IPS-18c (cell line): Measurements from ENCODE around the gene HOXC11.

Source experiments
- H3K4me3 ChIP-seq: 2 replicates; pipeline ENCODE4 v1.7.0; 2013; ENCODE audit warnings: low read depth, mild to moderate bottlenecking, low read length, moderate library complexity; ENCODE audit not compliant: insufficient read depth
- H3K9me3 ChIP-seq: one replicate; pipeline ENCODE4 v1.6.1; 2013; ENCODE audit warnings: mild to moderate bottlenecking, low read length, moderate library complexity; ENCODE audit not compliant: control insufficient read depth, insufficient read depth

The HOXC11 gene

DNA sequence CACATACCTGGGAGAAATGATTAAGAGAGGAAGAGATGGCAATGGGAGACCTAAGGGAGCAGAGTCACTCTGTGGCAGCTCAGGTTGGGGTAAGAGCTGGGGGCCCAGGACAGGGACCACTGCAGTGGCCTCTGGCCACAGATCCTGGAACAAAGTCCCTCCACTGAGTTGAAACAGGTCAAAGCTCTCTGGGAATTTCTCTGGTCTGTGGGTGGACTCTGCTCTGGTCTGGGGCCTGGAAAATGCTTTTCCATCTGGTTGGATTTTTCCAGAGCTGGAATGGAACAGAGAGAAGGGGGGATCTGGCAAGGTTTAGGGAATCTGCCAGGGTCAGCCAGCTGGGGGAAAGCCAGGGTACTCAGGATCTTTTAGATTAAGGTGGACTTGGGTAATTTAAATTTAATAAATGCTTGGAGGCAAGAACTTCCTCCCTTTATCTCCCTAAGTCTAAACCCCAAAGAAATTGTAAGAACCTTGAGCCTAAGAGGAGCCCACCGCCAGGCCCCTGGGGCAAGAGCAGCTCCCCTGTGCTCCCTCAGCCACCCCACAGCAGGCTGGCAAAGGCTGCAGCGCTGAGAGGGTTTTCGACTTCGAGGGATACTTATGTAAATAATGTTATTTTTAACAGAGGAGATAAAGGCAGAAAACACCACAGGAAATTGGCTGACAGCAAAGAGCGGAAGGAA is 15.8 kb downstream of the HOXC11 start:
- Histone ChIP-seq H3K9me3 (peaks cover 4% of the 10 kb centered on the region), H3K4me3 (no peak overlapping the region)

DNA sequence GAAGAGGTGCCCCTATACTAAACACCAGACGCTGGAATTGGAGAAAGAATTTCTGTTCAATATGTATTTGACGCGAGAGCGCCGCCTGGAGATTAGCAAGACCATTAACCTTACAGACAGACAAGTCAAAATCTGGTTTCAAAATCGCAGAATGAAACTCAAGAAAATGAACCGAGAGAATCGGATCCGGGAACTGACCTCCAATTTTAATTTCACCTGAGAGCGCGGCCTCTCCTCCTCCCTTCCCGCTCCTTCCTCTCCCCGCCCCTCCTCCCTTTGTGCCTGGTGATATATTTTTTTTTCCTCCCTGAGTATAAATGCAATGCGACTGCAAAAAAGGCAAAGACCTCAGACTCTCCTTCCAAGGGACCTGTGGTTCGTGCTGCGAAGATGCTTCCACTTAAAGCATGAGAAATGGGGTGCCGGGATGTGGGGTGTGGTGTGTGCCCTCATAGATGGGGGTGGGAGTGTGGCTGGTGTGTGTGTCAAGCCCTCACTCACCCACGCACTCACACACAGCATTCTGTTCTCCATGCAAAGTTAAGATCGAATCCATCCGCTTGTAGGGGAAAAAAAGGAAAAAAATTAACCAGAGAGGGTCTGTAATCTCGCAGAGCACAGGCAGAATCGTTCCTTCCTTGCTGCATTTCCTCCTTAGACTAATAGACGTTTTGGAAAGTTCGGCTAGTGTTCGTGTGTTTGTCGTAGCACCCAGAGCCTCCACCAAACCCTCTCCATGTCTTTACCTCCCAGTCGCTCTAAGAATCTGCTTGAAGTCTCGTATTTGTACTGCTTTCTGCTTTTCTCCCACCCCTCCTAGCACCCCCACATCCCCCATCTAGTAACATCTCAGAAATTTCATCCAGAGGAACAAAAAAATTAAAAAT is 16.5 kb downstream of the HOXC11 start:
- no peak overlapping the region for H3K4me3 ChIP-seq
- H3K9me3 ChIP-seq, result peaks cover 7% of the 10 kb centered on the region

DNA sequence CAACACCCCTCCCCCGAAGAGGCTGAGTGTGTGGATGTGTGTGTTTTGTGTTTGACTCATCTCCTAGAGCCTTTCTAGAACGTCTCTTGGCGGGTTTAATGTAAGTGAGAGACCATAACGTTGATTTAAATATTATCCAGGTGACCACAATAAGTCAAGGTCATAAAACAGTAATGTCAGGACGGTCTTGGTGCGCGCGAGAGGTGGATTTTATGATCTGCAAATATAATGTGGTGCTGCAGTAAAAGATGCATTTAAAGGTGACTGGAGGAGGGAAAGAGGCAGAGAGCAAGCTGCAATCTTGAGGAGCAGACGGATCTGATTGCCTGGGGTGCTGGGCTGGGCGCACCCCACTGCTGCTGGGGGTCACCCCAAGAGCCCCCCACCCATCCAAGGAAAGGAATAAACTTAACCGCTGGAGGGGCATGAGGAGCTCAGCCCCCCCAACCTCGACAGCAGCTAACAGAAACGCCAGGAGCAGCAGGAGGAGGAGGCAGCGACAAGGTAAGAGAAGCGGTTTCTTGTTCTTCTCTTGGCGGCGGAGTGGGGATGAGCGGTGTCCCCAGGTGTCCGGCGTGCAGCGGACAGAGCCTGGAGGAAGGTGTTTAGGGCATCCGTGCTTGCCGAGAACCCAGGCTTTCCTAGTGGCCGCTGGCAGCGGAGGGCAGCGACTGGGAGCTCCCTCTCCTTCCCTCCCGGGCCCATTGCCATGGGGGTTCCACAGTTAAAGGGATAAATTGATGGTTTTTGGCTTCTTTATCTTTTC is 17.6 kb downstream of the HOXC11 start:
- H3K9me3 ChIP-seq, result peaks cover 3% of the 10 kb centered on the region

DNA sequence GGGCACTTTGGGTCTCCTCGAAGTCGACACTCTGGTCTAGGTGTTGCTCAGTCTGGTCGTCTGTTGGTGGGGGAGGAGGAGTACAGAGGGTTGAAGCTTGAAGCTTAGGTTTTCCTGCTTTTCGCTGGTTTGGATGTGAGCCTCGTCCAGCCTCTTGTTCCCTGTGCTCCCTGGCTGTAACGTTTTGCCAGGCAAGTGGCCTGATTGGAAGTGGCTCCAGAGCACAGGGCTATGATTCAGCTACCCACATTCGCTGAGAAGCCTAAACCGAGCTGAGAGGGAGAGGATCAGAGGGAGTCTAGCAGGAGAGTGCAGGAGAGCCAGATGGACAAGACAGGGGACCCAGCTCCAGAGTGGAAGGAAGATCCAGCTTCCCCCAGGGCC is 18.1 kb downstream of the HOXC11 start:
- Histone ChIP-seq H3K9me3 (peaks cover 3% of the 10 kb centered on the region), H3K4me3 (no peak overlapping the region)

More for the DNA sequence above, 17.6 kb downstream of the HOXC11 start:
- H3K4me3 ChIP-seq, result no peak overlapping the region

DNA sequence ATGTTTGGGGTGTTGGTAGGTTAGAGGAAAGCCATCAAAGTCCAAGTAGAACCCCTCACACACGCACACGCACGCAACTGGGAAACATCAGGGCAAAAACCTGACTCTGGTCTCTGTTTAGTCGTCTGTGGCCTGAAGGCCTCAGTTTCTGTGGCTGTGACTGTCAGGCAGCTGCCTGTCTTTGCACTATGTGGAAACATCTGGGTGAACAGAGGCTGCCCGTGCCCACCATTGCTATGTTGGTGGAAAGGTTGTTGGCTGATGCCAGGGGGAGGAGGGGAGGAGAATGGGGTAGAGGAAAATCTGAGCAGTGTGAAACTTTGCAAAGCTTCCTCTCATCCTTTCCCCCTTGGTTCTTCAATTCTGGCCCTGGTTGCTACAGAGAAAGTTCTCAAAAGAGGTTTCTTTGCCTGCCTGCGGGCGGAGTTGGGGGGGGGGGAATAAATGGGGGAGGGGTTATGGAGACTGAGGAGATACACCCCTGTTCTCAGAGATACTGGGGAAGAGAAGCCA is 19.5 kb downstream of the HOXC11 start:
- peaks cover 3% of the 10 kb centered on the region for H3K9me3 ChIP-seq

DNA sequence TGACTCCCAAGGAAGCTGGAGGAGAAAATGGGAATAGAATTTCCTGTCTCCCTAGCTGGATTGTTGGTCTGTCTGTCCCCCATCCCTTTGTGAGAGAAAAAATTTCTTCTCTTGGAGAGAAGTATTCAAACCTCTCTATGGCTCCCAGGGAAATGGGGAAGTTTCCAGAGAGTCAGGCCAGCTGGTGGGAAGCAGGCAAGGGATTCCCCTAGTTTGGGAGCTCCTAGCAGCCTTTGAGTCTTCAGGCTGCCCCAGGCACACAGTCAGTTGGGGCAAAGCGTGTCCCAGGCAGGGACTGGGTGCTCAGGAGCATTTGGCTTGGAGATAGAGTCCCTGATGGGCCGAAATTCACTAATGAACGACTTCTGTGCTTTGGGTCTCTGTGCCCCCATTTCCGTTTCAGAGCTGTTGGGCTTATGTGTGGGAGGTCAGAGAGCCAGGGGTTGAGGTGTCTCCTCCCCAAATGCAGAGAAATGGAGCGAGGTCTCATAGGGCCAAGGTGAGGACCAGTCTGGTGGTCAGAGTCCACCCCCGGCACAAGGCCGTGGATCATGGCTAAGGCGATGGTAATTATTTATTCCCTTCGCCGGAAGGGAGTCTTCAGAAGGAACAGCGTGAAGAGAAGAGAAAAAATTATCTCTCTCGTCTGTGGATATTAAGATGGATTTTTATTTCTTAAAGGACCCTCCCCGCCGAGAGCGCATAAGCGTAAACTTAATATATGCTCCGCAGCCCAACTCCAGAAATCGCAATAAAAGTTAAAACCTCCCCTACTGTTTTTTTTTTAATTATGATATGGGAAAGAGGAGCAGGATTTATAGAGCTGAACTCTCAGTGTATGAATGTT is 20.5 kb downstream of the HOXC11 start:
- H3K9me3 ChIP-seq, result peaks cover 3% of the 10 kb centered on the region
- H3K4me3 ChIP-seq, result no peak overlapping the region

More for the DNA sequence above, 19.5 kb downstream of the HOXC11 start:
- no peak overlapping the region for H3K4me3 ChIP-seq

DNA sequence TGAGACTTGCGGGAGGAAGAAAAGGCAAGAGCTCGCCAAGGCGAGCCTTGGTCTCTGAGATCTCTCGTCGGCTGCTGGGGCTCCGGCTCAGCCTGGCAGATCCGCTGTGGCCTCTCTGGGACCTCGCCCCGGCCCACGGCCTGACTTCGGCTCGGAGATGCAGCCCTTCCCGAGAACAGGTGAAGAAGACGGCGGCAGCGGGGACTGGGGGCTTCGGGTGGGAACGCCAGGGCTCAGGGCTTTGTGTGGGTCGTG is 21.0 kb downstream of the HOXC11 start:
- Histone ChIP-seq H3K4me3 (no peak overlapping the region), H3K9me3 (peaks cover 3% of the 10 kb centered on the region)

DNA sequence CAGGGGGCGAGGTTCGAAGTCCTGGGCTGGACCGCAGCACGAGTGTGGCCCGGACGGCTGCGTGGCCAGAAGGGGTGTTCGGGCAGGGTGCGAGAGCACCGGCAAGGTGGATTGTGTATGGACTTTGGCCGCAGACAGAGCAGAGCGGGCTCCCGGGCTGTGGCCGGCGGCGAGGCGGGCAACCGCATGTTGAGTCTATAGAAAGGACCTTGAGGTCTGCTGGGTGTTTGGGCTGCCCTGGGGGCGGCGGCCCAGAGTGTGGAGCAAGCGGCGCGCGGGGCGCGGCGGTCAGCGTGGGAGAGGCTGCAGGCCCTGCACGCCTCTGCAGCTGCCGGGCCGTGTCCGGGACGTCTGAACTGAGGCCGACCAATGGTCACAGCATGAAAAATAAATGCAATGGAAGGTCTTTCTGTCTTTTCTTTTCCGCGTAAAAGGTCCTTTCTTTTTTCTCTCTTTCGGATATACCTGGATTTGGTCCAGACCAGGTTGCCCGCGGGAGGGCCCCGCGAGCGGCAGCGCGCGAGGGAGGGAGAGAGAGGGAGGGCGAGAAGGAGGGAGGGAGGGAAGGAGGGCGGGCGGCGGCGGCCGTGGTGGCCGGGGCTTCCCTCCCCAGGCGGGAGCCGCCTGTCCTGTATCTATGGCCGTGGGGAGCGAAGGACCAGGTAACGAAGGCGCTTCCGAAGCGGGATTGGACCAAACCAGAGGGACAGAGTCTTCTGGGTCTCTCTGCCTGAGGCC is 21.5 kb downstream of the HOXC11 start:
- peaks cover 3% of the 10 kb centered on the region for H3K9me3 ChIP-seq
- no peak overlapping the region for H3K4me3 ChIP-seq

DNA sequence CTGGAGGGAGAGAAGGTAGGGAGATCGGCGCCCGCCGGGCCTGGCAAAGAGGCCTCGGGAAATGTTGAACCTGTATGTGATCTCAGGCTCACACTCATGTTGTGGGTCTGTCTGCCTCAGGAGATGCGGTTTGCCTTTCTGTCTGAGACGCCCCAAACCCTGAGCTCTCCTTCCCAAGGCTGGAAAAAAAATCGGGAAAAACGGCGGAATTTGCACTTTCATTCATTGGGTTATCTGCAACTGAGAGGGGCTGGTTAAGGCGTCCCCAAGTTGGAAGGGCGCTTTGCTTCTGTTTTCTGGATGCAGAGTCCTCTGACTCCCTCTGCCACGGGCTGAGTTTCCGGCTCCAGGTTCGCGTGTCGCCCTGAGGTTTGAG is 22.1 kb downstream of the HOXC11 start:
- H3K4me3 ChIP-seq, result no peak overlapping the region
- H3K9me3 ChIP-seq, result peaks cover 3% of the 10 kb centered on the region

DNA sequence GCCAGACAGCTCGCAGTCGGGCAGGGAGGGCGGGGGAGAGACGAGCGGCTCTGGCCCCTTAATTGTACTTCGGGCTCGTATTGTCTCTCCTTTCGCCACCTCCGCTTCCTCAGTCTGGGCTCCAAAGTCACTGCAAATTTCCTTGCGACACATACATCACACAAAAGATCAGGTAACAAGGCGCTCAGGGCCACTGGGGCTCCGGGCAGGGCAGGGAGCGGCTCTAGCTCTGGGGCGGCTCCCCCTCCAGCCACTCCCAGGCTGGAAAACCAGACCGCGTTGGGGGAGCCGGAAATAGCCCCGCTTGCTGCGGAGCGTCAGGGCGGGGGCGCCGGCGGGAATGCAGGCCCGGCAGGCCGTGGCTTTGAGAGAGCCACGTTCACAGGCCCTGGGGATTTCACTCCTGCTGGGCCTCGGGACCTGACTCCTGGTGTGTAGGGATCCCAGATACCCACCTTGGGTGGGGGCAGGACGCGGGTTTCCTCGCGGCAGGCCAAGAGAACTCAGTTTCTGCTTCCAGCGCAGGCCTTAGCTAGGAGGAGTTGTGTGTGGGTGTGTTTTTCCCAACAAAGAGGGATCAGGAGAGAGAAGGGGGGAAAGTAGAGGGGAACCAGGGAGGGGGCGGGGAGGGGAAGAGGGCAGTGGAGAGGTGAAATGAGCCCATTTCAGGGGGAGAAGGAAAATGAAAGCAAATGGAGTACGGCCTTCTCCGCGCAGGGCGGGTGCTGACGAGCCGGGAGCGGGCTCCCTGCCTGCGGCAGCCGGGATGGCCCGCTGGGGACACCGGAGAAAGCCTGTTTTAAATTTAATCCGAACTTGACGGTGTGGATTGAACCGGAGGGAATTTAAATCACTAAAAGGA is 22.7 kb downstream of the HOXC11 start:
- H3K9me3 ChIP-seq, result peaks cover 3% of the 10 kb centered on the region
- 0 out of 2 replicates have a peak overlapping the region, but pooled peaks have one; percentile 9 for H3K4me3 ChIP-seq

DNA sequence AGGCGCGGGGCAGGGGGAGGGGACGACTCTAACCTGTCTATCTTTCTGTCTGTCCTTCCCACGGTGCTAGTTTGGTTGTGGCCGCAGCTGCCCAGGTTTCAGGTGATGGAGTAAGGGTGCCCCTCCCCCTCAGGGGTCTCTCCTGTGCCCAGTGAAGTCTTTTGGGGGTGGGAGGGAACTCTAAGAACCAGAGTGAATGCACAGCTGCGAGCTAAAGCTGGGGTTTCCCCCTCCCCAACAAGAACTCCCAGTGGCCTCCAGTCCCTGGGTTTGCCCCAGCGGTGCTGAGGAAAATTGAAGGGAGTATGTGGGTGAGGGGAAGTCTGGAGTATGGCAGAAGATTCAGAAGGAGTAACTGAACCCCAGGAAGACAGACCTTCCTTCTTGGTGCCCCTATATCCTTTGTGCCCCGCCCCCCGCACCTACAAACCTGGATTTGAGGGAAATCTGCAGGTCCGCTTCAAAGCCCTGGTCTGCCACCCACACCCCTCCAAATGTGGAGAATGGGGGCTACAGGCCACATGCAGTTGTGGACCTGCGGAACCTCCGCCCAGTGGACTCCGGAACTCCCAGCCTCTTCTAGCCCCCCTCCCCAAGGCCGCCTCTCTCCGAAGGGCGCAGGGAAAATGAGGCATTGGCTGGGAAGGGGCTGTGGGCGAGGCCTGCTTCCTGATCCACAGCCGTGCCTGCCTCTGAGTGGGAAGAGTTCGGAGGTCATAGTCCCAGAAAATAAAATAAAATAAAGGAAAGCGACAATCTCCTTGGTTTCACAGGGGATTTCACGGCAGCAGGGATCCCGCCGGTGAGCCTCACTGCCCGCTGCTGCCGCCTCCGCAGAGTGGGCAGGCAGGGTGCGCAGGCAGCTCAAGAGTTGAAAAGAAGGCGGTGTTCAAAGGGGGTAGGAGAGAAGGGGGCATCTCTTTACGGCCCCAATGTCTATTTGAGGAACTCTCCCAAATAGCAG is 23.6 kb downstream of the HOXC11 start:
- peaks cover 3% of the 10 kb centered on the region for H3K9me3 ChIP-seq
- no peak overlapping the region for H3K4me3 ChIP-seq

DNA sequence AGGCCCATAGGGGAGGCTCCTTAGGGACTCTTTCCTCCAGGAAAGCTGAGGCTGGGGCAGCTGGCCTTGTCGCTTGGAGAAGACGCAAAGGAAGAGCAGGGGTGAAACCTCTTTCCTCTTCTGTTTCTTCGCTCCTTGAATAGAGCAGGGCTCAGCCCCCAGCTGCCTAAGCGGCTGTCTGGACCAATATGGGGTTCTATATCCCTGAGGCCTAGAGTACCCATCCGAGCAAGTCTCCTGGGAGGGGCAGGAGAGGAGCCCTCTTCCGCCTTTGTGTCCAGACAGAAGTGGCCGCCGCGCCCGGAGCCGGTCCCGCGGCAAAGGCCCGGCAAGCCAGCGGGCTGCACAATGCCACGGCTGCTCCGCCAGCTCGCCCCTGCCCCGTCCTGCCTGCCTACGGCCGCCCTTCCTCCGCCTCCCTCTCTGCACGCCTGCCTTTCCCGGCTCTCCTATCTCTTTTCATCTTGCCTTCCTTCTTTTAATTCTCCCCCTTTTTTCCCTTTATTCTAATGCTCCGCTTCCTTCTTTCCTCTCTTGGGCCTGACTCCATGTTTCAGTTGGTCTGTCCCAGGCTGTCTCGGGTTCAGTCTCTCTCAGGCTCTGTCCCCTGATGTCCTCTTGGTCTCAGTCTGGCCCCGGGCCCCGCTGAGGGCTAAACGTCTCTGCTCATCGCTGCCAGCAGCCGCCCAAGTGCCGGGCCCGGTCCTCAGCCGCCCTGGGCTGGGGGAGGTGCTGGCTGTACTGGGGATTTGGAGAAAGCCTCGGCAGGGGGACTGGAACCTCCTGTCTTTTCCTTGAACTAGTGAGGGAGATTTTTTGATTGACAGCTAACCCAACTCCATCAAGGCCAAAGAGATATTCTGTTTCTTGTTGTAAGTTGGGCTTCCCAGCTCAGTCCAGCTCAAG is 24.5 kb downstream of the HOXC11 start:
- Histone ChIP-seq H3K4me3 (no peak overlapping the region), H3K9me3 (peaks cover 3% of the 10 kb centered on the region)

DNA sequence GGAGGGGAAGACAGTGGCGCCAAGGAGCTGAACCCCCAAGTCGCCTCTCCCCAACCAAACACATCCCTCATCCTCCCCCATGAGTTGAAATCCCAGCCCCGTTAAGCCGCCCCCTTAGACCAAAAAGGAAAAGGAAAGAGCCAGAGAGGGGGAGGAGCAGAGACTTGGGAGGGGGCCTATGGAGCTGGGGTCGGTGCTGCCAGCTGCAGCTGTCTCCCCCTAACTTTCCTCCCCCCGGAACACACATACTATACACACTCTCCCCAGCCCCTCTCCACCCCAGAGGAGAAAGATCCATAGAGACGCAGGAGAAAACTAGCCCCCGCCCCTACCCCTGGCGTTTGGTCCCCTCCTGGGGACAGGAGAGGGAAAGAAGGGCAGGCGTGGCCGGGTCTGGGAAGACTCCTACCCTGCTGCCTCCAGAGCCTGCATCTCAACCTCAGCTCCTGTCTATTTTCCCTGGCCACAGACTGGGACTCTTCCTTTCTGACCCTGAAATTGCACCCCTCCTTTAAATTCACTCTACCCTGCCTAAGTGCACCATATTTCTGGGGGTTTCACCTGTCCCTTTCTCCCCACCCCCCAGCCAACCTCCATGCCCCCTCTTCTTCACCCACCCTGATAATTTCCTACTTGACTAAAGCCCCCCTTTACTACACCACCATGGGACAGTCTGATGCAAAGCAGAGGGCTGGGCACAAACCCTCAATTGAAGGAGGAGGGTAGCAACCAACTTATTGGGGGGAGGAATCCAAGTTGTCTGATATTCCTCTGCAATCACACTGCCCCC is 25.4 kb downstream of the HOXC11 start:
- peaks cover 3% of the 10 kb centered on the region for H3K9me3 ChIP-seq
- H3K4me3 ChIP-seq, result no peak overlapping the region
